Stimulated activated CD4-positive, alpha-beta T cell treated with anti-CD3 and anti-CD28 coated beads, Interleukin-1b, Interleukin-23, amount 100 ng/mL, for 1 hour (primary cell): ENCODE data around the gene CFAP73.
"Not testable (repeated sequence)": the region's sequence is repeated elsewhere in the genome, so short reads cannot be mapped to it uniquely, and the experiment has no call there.

ENCODE experiments used
- DNase-seq, 2 donors: peaks; one replicate each; pipeline ENCODE4 v3.0.0-alpha.2; 2020; ENCODE audit warnings: low read depth in 2 of 2

The CFAP73 gene

DNA sequence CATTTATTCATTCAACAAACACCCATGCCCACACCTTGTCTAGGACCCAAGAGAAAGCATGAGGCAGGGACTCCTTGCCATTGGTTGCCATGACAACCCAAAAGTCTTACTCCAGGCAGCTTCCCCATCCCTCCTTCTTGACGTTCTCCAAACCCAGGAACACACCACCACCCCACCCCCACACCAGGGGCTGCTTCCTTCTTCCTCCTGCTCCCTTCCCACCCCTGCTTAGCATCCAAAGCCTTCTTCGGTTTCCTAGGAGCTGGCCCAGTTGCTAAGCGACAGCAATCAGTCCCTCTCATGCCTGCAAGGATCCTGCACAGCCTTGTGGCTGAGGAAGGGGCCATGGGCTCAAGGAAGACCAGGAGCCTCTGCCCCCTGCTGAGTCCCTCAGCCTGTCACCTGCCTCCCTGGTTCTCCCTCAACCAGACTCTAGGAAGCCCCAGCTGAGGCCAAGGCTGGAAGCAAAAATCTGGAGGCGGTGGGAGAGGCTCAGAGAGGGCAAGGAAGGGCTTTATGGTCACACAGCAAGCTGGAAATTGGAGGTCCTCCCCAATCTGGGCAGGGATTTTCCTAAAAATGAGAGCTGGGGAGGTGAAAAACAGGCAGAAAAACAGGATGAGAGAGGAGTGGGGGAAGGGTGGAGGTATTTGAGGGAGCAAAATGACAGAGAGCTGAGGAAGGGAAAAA lies 29.4 kb upstream of the CFAP73 start:
- DNase-seq, result no peak

DNA sequence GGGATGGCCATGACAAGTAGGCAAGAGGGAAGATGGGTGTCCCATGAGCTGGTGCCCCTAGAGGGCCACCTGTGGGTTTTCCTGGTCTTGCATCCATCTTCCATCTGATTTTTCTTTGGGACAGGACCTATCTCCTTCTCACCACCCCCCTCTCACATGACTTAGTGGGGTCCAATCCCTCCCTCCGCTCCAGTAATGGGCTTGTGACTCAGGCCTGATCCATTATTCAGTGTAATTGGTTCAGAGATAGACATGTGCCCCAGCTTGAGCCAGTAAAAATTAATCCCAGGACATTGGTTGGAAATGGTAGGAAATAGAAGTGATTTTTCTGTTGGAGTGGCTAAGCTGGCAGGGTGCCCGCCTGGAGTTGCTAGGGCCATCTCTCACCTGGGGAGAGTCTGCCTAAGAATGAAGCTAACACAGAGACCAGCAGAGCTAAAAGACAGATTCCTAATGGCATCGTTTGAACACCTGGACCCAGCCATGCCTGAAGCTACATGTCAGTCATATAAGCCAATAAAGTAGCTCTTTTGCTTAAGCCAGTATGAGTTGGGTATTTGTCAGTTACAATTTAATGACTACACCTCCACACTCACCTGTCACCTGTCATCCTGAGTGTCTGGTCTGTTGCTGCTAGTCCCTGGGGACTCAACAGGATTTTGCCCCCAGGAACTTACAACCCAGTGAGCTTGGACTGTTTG lies 28.7 kb upstream of the CFAP73 start:
- DNase-seq, result no peak

DNA sequence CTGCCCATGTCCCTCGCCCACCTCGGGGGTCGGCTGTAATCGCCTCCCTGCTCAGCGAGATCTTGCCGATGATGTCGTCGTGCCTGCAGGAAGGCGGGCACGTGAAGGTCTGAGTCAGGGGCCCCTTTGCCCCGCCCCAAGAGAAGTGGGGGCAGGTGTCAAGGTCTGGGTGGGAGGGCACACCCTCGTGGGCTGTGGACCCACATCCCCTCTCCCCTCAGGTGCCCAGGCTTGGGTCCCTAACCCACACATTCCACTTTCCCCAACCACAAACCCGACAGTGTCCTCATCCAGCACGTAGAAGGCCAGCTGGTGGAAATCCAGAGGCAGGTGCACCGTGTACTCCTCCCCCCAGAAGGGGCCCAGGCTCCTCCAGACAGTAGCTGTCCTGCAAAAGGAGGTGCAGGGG lies 21.7 kb upstream of the CFAP73 start:
- no peak for DNase-seq

DNA sequence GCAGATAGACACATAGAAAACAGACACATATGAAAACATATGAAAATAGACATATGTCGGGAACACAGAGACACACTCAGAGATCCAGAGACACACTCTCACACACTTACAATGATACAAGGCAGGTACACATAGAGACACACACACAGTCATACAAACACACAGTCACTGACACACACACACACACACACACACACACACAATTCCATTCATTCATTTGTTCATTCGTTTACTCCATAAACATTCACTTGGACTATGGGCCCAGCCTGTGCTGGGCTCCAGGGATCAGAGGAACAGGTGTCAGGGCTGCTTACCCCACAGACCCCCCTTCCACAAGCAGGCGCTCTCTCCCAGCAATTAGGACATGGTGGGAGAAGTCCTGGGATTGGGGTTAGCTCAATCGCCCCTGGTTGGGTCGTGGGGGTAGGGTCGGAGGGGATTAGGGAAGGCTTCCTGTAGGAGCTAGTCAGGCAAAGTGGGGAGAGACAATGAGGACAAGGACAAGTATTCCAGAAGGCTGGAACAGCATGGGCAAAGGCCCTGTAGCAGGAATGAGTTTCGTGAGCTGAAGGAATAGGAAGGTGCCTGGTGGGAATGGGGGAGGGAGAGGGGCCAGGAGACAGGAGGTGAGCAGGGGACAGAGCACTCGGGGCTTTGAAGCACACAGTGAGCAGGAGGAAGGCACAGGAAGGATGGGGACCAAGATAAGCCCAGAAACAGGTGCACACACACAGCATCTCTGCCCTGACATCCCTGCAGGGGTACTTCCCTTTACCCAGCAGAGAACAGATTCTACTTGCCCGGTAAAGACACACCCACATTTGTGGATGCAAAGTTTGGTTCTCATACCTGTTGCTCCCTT lies 20.5 kb upstream of the CFAP73 start:
- DNase-seq, result no peak

DNA sequence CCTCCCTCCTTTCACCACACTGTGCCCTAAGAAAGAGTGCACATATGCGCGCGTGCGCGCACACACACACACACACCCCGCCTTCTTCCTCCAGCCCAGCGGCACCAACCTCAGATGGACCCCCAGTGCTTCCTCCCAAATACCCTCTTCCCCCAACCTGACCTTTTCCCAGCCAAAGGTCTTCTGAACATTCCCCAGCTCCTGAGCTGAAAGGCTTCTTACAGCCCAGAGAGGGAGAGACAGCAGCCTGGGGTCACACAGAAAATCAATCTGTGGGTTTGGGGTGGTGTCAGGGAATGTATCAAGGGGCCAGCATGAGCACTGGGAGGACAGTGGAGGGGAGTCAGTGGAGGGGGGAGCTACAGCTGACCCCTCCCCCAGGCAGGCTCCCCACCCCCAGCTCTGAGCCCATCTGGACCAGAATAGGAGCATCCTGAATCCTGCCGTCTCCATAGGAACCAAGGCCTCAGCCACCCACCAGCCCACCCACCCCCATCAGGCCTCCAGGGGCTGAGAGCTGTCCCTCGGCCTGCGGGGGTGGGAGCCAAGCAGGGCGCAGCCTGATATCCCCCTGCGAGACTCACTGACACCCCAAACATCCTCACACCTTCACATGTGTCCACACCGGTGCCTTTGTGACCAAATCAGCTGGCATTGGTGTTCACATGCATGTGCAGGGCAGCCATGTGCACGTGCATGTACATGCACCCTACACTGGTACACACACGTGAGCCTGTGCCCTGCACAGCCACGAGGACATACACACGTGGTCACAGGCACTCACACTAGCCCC lies 19.7 kb upstream of the CFAP73 start:
- DNase-seq, result no peak

DNA sequence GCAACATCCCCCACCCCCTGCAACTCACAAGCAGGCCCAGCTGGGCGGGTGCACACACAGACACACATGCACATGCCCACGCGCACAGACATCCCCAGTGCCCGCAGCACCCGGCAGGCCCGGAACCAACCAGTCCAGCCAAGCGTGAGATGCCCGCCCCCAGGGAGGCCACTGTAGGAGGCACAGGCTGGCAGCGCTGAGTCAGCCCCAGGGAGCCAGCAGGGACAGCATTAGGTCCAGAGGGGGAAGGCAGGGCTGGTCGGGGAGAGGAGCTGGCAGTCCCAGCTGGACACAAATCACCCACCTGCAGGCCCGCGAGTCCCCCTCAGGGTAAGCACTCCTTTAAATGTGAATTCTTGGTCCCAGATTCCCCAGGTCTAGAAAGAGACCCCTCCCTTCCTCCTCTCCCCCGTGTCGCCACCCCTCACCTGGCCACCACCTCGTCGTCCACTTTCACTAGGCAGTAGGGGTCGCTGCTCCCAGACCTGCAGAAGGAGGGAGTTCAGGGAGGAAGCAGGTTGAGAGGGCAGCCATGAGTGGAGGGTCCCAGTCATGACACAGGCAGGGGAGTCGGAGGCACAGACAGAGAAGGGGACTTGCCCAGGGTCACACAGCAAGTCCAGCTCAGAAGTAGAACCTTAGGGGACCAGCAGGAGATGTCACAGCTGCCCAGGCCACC lies 18.9 kb upstream of the CFAP73 start:
- DNase-seq, result no peak

DNA sequence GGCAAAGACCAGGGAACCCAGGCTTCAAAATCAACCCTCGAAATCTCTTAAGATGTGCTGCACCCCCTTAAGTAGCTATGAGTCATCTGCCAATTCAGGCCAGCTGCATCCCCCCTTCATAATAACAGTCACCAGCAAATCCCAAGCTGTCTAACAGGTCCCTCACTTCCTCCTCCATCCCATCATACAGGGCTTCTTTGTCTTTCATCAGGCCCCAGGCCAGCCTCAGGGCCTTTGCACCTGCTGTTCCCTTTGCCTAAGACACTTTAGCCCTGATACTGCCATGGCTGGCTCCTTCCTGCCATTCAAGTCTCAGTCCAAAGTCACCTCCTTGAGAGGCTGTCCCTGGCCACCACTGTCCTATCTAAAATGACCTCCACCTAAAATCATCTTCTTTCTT lies 18.0 kb upstream of the CFAP73 start:
- no peak for DNase-seq

DNA sequence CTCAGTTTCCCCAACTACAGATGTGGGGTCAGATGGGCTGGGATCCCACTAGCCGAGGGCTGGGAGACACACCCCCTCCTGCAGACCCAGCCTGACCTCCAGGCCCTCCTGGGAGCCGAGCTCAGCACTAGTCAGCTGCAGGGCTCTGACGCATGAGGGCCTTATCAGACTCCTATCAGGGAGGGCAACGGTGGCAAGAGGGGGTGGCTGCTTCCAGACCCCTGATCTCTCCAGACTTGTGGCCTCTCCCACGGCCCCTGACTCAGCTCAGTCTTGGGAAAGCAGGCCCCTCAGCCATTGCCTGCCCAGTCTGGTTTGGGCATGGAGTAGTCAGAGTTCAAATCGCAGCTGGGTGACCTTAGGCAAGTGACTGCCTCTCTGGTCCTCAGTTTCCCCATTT lies 16.5 kb upstream of the CFAP73 start:
- DNase-seq, result no peak

DNA sequence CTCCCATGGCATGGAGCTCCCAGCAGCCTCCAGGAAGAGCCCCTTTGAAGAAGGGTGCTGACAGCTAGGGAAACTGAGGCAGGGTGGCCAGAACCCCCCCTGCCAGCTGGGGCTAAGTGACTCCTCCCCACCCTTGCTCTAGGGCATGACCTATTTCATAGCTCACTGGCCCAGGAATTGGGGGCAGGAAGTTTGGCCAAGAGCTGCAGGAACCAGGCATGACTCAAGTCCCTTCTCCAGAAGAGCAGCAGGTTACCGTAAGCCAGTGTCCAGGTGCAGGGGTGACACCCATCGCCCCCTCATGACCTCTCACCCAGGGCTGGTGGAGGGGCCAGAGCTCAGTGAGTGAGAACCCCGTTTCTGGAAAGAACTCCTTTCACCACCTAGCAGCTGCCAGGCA lies 15.9 kb upstream of the CFAP73 start:
- DNase-seq, result no peak

DNA sequence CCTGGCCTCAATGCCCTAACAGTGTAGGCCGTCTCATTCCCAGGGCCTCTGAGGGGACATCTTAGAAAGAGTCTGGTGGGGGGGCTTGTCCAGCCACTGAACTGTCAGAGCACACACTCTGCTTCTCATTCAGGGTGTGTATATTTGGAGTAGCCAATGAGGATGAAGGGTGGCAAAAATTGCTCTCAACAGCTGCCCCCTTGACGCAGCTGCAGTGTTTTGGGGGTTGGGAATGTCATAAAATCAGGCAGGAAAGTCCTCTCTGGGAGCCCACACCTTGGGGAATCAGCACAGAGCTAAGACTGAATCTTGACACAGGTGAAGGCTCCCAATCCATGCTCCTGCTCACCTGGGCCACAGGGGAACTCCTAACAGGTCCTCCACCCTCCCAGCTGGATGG lies 15.5 kb upstream of the CFAP73 start:
- no peak for DNase-seq

DNA sequence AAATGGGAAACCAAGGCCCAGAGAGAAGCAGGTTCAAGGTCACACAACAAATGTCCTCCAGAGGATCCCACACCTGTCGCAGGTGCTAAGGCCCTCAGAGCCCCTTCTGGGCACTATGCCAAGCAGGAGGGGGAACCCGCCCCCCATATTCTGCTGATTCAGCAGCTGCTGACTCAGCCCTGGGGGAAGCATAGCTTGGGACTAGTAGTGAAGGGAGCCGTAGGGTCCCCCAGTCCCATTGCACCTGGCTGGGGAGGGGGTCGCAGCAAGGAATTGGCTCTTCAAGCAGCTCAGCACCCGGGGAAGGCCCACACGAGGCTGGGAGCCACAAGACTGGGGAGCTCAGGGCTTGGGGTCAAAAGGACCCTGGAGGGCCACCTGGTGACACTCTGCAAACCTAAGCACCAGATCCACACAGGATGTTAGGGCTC lies 15.0 kb upstream of the CFAP73 start:
- no peak for DNase-seq

DNA sequence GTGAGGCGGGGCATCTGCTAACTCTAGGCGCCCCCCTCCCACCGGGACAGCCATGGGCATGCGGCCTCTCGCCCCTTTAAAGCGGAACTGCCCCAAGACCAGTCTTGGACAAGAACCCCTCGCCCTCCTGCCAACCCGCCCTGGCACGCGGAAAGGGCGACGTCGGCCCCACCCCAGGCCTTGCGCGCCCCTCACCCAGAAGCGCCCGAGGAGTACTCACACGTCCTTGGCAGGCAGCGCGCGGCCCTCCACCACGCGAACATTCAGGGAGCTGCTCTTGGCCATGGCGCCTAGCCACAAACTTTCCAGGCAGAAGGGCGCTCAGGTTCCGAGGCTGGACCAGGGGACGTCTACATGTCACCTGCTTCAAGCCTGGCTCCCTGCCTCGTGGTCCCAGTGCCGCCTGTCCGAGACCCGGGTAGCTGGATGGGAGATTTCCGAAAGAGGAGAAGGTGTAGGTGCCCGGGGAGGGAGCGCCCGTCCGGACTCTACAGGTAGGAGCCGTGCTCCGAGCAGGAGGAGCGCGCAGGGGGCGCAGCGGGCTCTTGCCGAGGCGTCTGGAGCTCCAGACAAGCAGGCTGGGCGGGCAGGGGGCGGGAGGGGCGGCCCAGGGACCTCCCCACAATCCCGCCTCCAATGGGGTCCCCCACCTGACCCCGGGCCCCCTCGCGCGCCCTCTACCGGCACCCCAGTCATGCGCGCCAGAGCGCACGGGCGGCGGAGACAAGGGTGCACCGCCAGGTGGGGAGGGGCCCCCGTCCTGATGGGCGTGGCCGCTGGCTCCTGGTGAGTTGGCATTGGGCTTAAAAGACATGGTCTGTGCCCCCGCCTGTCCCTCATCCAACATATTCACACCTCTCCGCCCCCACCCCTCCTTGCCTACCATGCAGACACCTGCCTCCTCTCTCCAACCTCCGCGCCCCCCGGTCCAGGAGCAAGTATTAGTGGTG lies 14.1 kb upstream of the CFAP73 start, which contains the start of gene RASAL1:
RASAL1 (minus strand) TSS at position 584 of the 950 bp plus-strand sequence; CDS start at position 285, 299 bp downstream.
- DNase-seq, result peak; percentile 39 to 75

DNA sequence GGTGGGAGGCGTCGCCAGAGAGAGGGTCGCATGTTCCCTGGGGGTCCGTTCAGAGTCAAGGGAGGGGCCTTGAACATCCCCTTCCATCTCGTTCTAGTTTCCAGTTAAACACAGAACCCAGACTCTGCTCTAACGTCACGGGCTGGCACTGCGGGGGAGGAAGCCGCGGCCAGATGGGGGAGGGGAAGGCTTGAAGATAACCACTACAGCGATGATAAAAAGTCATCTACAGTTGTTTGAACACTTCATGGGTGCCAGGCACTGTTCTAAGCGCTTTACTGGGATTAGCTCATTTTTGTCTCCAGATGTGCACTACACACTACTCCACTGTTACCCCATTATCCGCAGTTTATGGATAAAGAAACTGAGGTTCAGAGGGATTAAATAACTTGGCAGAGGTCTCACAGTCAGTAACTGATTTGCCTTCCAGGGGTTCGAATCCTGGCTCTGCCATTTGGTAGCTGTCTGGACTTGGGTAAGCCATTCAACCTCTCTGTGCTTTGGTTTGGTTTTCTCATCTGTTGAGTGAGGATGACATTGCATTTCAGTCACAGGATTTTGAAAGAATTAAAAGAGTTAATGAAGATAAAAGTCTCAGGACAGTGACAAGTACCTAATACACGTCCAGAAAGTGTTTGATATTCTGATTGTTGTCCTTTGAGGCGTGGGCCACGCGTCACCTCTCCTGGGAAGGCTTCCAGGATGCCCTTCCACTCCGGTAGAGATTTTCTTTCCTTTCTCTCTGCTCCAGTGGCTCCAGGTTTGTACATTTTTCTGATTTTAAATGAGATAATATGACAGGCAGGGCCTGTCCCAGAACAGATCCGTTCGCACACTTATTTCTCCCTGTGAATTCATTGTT lies 13.2 kb upstream of the CFAP73 start:
- DNase-seq, result peak in 1 of 2 donors; percentile 22

DNA sequence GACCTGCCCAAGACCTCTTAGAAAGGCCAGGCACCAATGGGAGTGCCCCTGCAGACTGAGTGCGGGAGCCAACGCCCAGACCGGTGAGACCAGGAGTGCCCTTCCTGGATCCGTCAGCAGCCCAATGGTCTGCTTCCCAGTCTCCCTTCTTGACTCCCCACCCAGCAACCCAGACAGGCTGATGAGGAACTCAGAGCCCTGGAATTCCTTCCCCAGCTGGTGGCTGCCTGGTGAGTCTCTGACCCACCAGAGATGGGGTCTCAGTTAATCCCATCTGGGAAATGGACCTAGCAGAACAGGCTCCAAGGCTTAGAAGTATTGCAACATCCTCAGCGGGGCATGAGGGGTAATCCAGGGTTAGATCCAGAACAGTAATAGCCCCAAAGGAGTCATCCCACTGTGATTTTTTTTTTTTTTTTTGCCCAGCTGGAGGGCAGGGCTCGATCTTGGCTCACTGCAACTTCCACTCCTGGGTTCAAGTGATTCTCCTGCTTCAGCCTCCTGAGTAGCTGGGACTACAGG lies 12.5 kb upstream of the CFAP73 start:
- no peak for DNase-seq

DNA sequence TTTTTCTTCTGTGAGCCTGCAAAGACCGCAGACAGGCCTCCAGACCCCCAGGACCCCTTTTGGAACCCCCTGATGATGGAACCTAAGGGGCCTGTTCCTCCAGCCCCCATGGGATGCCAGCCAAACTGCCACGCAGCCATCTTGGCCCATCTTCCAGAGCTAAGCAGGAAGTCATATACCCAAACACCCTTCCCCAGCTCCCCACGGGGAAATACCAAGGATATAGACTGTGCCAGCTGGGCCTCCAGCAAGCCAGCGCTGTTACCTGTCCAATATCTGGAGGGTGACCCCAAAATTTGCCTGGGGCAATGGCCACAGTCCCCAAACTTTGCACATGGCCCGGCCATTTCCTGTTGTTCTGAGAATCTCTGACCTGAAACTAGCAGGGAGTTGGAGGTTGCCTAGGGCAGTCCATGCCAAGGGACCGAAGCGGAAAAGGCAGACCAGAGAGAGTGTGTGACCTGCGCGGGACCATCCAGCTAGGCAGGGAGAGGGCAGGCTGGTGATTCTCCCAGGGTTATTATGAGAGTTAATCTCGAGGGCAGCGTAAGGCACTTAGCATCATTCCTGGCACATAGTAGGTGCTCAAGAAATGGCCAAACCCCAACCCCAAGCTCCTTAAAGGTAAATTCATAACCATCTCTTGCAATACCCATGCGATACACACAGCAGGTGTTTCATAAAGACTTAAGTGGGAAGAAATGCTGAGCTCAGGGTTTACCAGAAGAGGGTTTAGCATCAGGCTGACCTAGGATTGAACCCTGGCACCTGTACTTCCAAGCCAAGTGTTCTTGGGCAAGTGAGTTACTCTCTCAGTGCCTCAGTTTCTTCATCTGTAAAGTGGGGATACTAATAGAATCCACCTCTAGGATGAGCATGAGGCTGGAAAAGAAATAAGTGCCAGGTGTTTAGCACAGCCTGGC lies 11.4 kb upstream of the CFAP73 start:
- DNase-seq, result no peak

DNA sequence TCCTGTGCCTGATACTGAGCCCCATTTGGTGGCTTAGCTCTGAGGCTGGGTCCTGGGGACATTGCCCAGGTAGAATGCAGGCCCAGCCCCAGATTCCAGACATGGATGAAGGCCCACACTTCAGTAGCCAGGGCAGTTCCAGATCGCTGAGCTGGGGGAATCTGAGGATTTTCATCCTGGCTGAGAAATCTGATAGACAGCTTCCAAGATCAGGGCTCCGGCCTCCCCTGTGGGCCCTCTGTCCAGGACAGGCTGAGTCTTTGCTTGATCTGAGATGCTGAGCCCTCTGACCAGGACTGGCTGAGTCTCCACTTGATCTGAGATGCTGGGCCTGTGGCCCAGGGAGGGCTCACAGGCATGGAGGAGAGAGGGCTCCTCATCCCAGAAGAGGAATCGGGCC lies 10.7 kb upstream of the CFAP73 start:
- DNase-seq, result no peak

DNA sequence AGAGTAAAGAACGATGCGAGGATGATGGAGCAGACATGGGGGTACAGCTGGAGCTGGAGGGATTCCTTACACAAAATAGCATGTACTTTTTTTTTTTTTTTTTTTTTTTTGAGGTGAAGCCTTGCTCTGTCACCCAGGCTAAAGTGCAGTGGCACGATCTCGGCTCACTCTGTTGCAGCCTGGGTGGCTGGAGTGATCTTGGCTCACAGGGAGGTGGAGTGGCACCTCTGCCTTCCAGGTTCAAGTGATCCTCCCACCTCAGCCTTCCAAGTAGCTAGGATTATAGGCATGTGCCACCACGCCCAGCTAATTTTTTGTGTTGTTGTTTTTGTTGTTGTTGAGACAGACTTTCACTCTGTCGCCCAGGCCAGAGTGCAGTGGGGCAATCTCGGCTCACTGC lies 8.8 kb upstream of the CFAP73 start:
- DNase-seq, result no peak

DNA sequence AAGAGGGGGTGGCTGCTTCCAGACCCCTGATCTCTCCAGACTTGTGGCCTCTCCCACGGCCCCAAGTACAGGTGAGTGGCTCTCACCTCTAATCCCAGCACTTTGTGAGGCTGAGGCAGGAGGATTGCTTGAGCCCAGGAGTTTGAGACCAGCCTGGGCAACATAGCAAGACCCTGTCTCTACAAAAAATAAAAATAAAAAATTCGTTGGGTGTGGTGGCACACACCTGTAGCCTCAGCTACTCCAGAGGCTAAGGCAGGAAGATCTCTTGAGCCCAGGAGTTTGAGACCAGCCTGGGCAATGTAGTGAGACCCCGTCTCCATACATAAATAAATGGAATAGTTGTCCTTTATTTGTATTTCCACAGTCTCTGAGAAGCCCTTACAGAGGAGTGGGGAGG lies 7.8 kb upstream of the CFAP73 start:
- DNase-seq, result not testable (repeated sequence)
